Measurements from ENCODE around the gene NTN1.

GRCh38 chr17:9072696-9073339 lies 51.5 kb downstream of the NTN1 start:
- TF ChIP-seq CTCF (conservative IDR thresholded peaks at IDR 0.05) (no peak), ZFX (IDR thresholded peaks at IDR 0.05) (no peak)

All from C4-2B (cell line).